H9 (cell line): ENCODE measurements around the gene UBFD1. TPM values are rescaled to one million over a fixed set of nuclear protein-coding genes. Genes with fewer than 3 reads are reported as not detected.

Source experiments
- DNase-seq: peaks from one replicate; pipeline ENCODE4 v3.0.0-alpha.2; 2017
- H2AFZ ChIP-seq: one replicate; pipeline ENCODE4 v1.6.1; 2013; ENCODE audit warnings: mild to moderate bottlenecking, low read length, control low read depth, moderate library complexity
- H2AK5ac ChIP-seq: 2 replicates; pipeline ENCODE4 v1.6.1; 2013; ENCODE audit warnings: low read length, control low read depth, mixed read lengths; ENCODE audit not compliant: insufficient read length
- H2BK120ac ChIP-seq: one replicate; pipeline ENCODE4 v1.6.1; 2013; ENCODE audit warnings: low read depth, mild to moderate bottlenecking, low read length, control low read depth, inconsistent platforms; ENCODE audit not compliant: poor library complexity, severe bottlenecking
- H2BK12ac ChIP-seq: 2 replicates; pipeline ENCODE4 v1.6.1; 2013; ENCODE audit warnings: low read length, control low read depth, mixed read lengths, low read depth; ENCODE audit not compliant: insufficient read length
- H2BK15ac ChIP-seq: 2 replicates; pipeline ENCODE4 v1.6.1; 2013; ENCODE audit warnings: low read depth, low read length, control low read depth
- H2BK20ac ChIP-seq: one replicate; pipeline ENCODE4 v1.6.1; 2013; ENCODE audit warnings: low read depth, mild to moderate bottlenecking, low read length, control low read depth, inconsistent platforms; ENCODE audit not compliant: poor library complexity, severe bottlenecking
- H2BK5ac ChIP-seq: 2 replicates; pipeline ENCODE4 v1.6.1; 2013; ENCODE audit warnings: low read length, control low read depth, mixed read lengths; ENCODE audit not compliant: insufficient read length
- H3K14ac ChIP-seq: 2 replicates; pipeline ENCODE4 v1.6.1; 2013; ENCODE audit warnings: low read length, control low read depth; ENCODE audit not compliant: insufficient read depth
- H3K18ac ChIP-seq: 2 replicates; pipeline ENCODE4 v1.6.1; 2013; ENCODE audit warnings: low read depth, mild to moderate bottlenecking, mixed read lengths, low read length, control low read depth; ENCODE audit not compliant: insufficient read length
- H3K23ac ChIP-seq: 2 replicates; pipeline ENCODE4 v1.6.1; 2013; ENCODE audit warnings: low read length, control low read depth, mixed read lengths, low read depth; ENCODE audit not compliant: insufficient read length
- H3K23me2 ChIP-seq: 2 replicates; pipeline ENCODE4 v1.6.1; 2013; ENCODE audit warnings: low read depth, mild to moderate bottlenecking, mixed read lengths, low read length, control low read depth; ENCODE audit not compliant: insufficient read length, poor library complexity, severe bottlenecking
- H3K27ac ChIP-seq: 2 replicates; pipeline ENCODE4 v1.5.1; 2013; ENCODE audit warnings: low read length, control low read depth, mixed read lengths, low read depth; ENCODE audit not compliant: insufficient read length
- H3K27me3 ChIP-seq: 2 replicates; pipeline ENCODE4 v1.6.1; 2013; ENCODE audit warnings: low read length, control low read depth, inconsistent platforms; ENCODE audit not compliant: insufficient read depth
- H3K4ac ChIP-seq: 2 replicates; pipeline ENCODE4 v1.6.1; 2013; ENCODE audit warnings: low read depth, mild to moderate bottlenecking, control low read depth, inconsistent platforms, low read length, moderate library complexity
- H3K4me1 ChIP-seq: 2 replicates; pipeline ENCODE4 v1.6.1; 2013; ENCODE audit warnings: low read length, control low read depth, inconsistent platforms; ENCODE audit not compliant: insufficient read depth
- H3K4me2 ChIP-seq: 2 replicates; pipeline ENCODE4 v1.6.1; 2013; ENCODE audit warnings: low read length, control low read depth, mixed read lengths; ENCODE audit not compliant: insufficient read length, insufficient read depth
- H3K56ac ChIP-seq: 2 replicates; pipeline ENCODE4 v1.6.1; 2013; ENCODE audit warnings: low read depth, mild to moderate bottlenecking, mixed read lengths, low read length, control low read depth; ENCODE audit not compliant: insufficient read length
- H3K79me1 ChIP-seq: 2 replicates; pipeline ENCODE4 v1.6.1; 2013; ENCODE audit warnings: low read depth, mild to moderate bottlenecking, moderate library complexity, low read length, control low read depth, inconsistent platforms; ENCODE audit not compliant: insufficient read depth, poor library complexity, severe bottlenecking
- H3K79me2 ChIP-seq: 2 replicates; pipeline ENCODE4 v1.6.1; 2013; ENCODE audit warnings: low read length, control low read depth, inconsistent platforms; ENCODE audit not compliant: insufficient read depth
- H3K9ac ChIP-seq: 2 replicates; pipeline ENCODE4 v1.6.1; 2013; ENCODE audit warnings: low read length, control low read depth, mixed read lengths; ENCODE audit not compliant: insufficient read length; ENCODE audit errors: extremely low read depth
- H3K9me3 ChIP-seq: one replicate; pipeline ENCODE4 v1.6.1; 2013; ENCODE audit warnings: low read depth, low read length, inconsistent platforms; ENCODE audit not compliant: control insufficient read depth
- H3T11ph ChIP-seq: one replicate; pipeline ENCODE4 v1.6.1; 2013; ENCODE audit warnings: mild to moderate bottlenecking, low read length, control low read depth, inconsistent platforms
- H4K20me1 ChIP-seq: one replicate; pipeline ENCODE4 v1.6.1; 2013; ENCODE audit not compliant: control insufficient read depth, insufficient read length, insufficient read depth
- H4K5ac ChIP-seq: 2 replicates; pipeline ENCODE4 v1.6.1; 2013; ENCODE audit warnings: low read depth, mild to moderate bottlenecking, mixed read lengths, low read length, control low read depth; ENCODE audit not compliant: insufficient read length
- H4K8ac ChIP-seq: replicated peaks from 2 replicates; pipeline ENCODE4 v1.6.1; 2013; ENCODE audit warnings: low read length, control low read depth, mixed read lengths, low read depth; ENCODE audit not compliant: insufficient read length
- H4K91ac ChIP-seq: 2 replicates; pipeline ENCODE4 v1.6.1; 2013; ENCODE audit warnings: low read depth, mild to moderate bottlenecking, moderate library complexity, mixed read lengths, low read length, control low read depth; ENCODE audit not compliant: insufficient read length
- H3K27ac Mint-ChIP-seq, 3 experiments: 2 replicates in 2 of 3; 3 replicates in 1 of 3; pipeline ENCODE4 v1.8.0; 2020 to 2021; ENCODE audit warnings: mixed read lengths in 3 of 3, mild to moderate bottlenecking in 1 of 3, moderate library complexity in 1 of 3
- H3K27me3 Mint-ChIP-seq: 2 replicates; pipeline ENCODE4 v1.8.0; 2021; ENCODE audit warnings: low read depth, mild to moderate bottlenecking, moderate library complexity, mixed read lengths
- H3K36me3 Mint-ChIP-seq, 3 experiments: 2 replicates in 2 of 3; 3 replicates in 1 of 3; pipeline ENCODE4 v1.8.0; 2020 to 2021; ENCODE audit warnings: low read depth in 3 of 3, mixed read lengths in 3 of 3; ENCODE audit not compliant: insufficient read depth in 1 of 3
- H3K4me1 Mint-ChIP-seq, 2 experiments: 2 replicates each; pipeline ENCODE4 v1.8.0; 2020; ENCODE audit warnings: mixed read lengths in 2 of 2
- H3K4me3 Mint-ChIP-seq, 2 experiments: 2 replicates in 1 of 2; 3 replicates in 1 of 2; pipeline ENCODE4 v1.8.0; 2020 to 2021; ENCODE audit warnings: mild to moderate bottlenecking in 2 of 2, mixed read lengths in 2 of 2, moderate library complexity in 1 of 2
- H3K9me3 Mint-ChIP-seq, 2 experiments: 2 replicates in 1 of 2; 3 replicates in 1 of 2; pipeline ENCODE4 v1.8.0; 2020; ENCODE audit warnings: mild to moderate bottlenecking in 2 of 2, mixed read lengths in 2 of 2, moderate library complexity in 1 of 2
- WGBS: extraction: QIAGEN DNeasy Blood & Tissue Kit; methylation state at CpG from one replicate; pipeline ENCODE4 v1.1.7; 2013; ENCODE audit warnings: missing lambda C conversion rate, low lambda C conversion rate, mixed read lengths; ENCODE audit not compliant: insufficient read length; ENCODE audit errors: extremely low coverage; 5-methylcytosine and 5-hydroxymethylcytosine counted together
- total RNA-seq: library from RNA; stranded (reverse); gene quantifications from 2 replicates; pipeline ENCODE4 v1.2.1, GENCODE V29; 2021
- TF ChIP-seq, protein P1 (sequence below): fragments of 200-600 bp; sonication (generic); conservative IDR thresholded peaks from 3 replicates; pipeline ENCODE4 v1.8.0; 2021; ENCODE audit warnings: antibody characterized with exemption, mild to moderate bottlenecking

UBFD1 gene
- total RNA-seq, 1 experiment from 2014 or later: 107 TPM

- H3K4me3 Mint-ChIP-seq: no peak overlapping the region
These were observed 7.2 kb downstream of the UBFD1 start for GRCh38 chr16:23564575-23565363.

More at GRCh38 chr16:23564575-23565363, 7.2 kb downstream of the UBFD1 start:
- Histone ChIP-seq H3K23me2 (no peaks in the 10 kb centered on the region), H2BK120ac (no peak overlapping the region), H3K56ac (no peak overlapping the region), H3K4me1 (no peaks in the 10 kb centered on the region), H2BK12ac (no peak overlapping the region), H3K9me3 (no peaks in the 10 kb centered on the region), H3K4me2 (no peak overlapping the region), H4K20me1 (no peaks in the 10 kb centered on the region), H2AK5ac (no peak overlapping the region), H3T11ph (no peak overlapping the region), H3K79me2 (no peaks in the 10 kb centered on the region), H3K27ac (no peak overlapping the region), H2BK5ac (no peak overlapping the region), H3K9ac (no peak overlapping the region), H3K27me3 (no peaks in the 10 kb centered on the region), H4K91ac (no peak overlapping the region), H3K4ac (no peak overlapping the region), H4K5ac (no peak overlapping the region), H3K18ac (no peak overlapping the region), H3K14ac (no peak overlapping the region), H4K8ac (no peak overlapping the region), H2BK20ac (no peak overlapping the region), H3K23ac (no peak overlapping the region), H2AFZ (no peak overlapping the region), H3K79me1 (no peaks in the 10 kb centered on the region), H2BK15ac (no peak overlapping the region)
- Mint-ChIP-seq H3K9me3 (no peaks in the 10 kb centered on the region), H3K4me1 (no peaks in the 10 kb centered on the region), H3K27ac (no peak overlapping the region; a peak in 1 of 7 replicates), H3K36me3 (peaks cover 59 to 90% (median 83%) of the 10 kb centered on the region in 3 experiments), H3K27me3 (no peaks in the 10 kb centered on the region)
- no peak for DNase-seq
- TF ChIP-seq, protein P1, sequence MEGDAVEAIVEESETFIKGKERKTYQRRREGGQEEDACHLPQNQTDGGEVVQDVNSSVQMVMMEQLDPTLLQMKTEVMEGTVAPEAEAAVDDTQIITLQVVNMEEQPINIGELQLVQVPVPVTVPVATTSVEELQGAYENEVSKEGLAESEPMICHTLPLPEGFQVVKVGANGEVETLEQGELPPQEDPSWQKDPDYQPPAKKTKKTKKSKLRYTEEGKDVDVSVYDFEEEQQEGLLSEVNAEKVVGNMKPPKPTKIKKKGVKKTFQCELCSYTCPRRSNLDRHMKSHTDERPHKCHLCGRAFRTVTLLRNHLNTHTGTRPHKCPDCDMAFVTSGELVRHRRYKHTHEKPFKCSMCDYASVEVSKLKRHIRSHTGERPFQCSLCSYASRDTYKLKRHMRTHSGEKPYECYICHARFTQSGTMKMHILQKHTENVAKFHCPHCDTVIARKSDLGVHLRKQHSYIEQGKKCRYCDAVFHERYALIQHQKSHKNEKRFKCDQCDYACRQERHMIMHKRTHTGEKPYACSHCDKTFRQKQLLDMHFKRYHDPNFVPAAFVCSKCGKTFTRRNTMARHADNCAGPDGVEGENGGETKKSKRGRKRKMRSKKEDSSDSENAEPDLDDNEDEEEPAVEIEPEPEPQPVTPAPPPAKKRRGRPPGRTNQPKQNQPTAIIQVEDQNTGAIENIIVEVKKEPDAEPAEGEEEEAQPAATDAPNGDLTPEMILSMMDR: no peak
- no CpG with 5 or more reads among the region's 9 CpGs for WGBS
